DMS 273 treated with DMSO at 0.1 percent for 48 hours (cell line): ENCODE measurements around the gene SYCP2.
"Not testable (repeated sequence)": the region's sequence is repeated elsewhere in the genome, so short reads cannot be mapped to it uniquely, and the experiment has no call there.

Experiments used
- DNase-seq: peaks from one replicate; lab custom pipeline; 2025; lab: John Stamatoyannopoulos, UW

The SYCP2 gene

DNA sequence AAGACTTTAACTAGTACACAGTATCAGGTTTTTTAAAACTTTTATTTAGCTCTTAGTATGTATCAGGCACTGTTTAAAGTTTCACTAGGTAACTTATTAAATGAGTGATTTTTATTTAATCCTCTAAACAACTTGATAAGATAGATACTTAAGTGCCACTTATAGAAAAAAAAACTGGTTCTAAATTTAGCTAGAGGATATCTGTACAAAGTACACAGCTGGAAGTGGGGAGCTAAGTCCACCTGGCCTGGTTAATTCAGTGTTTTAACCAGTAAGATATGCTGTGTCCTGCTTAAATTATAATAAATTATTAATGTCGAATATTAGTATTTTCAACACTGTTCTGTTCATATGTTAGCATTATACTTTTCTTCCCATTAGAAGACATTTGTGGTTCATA, 37.5 kb downstream of the SYCP2 start:
- no peak for DNase-seq

DNA sequence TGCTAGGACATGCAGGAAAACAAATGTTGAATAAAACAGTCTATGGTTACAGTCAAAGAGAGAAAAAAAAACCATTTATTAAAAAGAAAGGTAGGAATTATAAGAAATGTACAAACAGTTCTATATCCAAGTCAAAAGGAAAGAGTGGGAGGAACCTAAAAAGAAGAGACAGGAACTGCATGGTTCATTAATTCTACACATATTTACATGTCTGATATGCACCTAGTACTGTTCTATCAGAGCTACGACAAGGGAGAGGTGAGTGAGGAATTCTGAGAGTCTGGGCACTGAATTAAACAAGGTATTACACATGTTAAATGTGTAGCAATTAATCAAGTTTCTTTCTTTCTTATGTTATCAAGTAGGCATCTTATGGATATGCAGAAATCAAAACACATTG, 41.9 kb downstream of the SYCP2 start:
- no peak for DNase-seq

DNA sequence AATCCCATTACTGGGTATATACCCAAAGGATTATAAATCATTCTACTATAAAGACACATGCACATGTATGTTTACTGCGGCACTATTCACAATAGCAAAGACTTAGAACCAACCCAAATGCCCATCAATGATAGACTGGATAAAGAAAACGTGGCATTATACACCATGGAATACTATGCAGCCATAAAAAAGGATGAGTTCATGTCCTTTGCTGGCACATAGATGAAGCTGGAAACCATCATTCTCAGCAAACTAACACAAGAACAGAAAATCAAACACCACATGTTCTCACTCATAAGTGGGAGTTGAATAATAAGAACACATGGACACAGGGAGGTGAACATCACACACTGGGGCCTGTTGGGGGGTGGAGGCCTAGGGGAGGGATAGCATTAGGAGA, 43.4 kb downstream of the SYCP2 start:
- not testable (repeated sequence) for DNase-seq

DNA sequence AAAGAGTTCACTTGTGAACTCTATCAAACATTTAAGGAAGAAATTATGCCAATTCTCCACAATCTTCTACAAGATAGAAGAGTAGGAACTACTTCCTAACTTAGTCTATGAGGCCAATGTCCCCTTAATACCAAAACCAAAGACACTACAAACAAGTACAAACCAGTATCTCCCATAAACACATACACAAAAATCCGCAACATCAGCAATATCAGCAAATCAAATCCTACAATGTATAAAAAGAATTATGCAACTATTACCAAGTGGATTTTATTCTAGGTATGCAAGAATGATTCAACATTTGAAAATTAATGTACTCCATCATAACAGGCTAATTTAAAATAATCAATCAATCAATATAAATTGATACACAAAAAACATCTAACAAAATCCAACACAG, 45.4 kb downstream of the SYCP2 start:
- no peak for DNase-seq

DNA sequence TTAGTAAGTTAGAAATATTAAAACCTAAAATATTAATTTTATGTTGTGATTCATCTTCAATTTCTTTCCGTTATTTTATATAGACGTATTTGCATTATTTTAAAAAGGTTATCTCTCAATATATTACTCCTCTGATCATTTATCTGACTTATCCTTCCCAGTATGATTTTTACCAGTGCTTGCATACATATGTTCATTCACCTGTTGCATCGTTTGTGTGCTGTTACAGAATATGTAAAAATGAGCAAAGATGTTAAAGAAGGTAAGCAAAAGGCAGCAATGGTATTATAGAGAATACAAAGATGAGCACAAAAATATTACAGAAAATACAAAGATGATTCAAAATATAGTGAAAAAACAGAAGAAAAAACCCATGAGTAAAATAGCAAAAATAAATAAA, 48.9 kb downstream of the SYCP2 start:
- no peak for DNase-seq

DNA sequence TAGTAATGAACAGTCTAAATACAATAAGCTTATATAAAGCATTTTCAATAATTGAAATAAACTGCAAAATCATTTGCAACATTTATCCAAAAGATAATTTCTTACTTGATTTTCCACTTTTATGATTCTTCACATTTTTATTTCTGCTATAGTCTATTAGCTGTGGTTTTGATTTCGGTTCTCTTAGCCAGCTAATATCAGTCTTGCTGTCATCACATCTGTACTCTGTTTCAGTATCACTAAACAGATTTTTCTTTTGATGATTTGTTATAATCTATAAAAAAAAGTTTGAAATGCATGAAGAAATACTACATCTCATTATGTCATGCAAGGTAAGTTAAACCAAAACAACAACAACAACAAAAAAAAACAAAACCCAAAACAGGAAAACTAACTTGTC, 53.2 kb downstream of the SYCP2 start:
- DNase-seq: no peak

DNA sequence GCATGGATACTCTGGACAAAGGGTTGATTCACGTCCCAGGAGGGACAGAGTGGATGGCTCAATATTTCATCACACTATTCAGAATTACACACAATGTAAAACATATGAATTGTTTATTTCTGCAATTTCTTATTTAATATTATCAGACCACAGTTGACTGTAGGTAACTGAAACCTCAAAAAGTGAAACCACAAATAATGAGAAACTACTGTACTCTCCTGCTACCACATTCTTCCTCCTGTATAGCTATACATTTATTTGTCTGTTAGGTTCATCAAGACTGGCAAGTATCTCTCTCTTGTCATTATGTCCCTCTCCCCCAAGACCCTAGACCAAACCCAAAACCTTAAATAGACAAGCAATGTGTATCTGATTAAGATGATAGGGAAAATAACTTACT, 60.0 kb downstream of the SYCP2 start:
- no peak for DNase-seq

DNA sequence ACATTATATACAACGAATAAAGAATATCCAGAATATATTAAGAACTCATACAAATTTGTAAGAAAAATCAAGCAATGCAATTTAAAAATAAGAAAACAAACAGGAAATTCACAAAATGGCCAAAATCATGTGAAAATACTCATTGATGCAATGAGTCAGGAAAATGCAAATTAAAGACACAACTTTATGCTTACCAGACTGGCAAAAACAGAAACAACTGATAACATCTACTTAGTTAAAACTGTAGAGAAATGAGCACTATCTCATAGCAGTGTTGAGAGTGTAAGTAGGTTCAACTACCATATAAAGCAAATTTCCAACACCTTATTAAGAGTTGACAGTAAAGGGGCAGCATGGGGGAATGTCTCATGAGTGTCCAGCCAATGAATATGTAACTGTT, 62.3 kb downstream of the SYCP2 start:
- no peak for DNase-seq

DNA sequence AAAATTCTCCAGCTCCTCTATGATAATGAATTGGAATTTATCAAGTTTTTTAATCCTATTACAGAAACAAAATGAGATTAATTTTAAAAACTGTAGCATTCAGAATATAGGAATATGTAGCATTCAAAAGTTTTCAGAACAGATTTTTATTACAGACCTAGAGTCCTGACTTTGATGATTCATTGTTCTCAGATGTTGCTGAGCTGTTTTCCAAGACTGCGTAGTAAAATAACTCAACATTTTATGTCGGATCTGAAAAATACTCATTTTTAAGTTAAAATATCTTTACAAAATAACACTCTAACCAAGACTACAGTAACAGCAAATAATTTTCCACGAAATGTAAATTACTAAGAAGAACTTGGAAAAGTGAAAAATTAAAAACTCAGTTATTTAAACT, 67.1 kb downstream of the SYCP2 start:
- no peak for DNase-seq

DNA sequence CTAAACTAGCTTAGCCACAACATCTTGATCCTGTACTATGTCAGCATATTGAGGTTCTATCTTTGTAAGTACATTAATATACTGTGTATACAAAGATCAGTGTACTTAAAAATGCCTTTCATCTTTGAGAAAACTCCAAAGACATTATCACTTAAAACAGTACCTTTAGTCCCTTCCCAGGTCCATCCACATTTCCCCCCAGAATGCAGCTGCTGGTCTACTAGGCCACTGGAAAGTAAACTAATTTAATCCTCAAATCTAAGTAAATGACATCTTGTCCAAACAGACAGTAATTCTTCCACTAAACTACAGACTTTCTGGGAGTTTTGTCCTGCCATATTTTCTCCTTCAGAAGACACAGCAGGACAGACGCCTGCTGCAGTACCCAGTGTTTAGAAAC, 68.7 kb downstream of the SYCP2 start:
- no peak for DNase-seq

DNA sequence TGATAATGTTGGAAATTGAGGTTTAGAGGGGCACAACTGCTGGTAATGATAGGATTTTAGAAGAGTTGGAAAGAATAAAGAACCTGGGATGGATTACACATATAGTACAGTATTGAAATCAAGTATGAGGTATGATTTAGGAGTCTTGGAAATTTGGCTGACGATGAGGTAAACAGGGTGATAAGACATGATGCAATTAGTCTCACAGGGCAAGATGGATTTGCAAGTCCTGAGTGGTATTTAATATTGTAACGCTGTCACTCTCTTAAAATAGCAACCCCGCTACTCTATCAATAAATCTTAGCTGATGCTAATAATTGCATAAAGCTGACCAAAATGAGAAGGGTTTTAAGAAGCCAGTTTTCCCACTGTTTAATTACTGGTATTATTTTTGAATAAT, 70.4 kb downstream of the SYCP2 start:
- no peak for DNase-seq

DNA sequence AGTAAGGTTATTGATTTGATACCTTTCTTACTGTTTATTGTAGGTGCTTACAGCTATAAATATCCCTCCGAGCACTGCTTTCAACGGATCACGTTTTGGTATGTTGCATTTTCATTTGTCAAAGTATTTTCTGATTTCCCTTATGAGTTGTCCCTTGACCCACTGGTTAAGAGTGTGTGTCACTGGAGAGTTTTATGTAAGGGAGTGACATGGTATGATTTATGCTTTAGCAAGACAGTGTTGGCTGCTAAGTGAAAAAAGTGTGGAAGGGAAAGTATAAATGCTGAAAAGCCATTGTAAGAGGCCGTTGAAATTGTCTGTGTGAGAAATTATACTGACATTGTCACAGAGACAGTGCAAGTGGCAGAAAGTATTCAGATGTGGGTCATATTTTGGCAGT, 72.0 kb downstream of the SYCP2 start:
- DNase-seq: no peak

DNA sequence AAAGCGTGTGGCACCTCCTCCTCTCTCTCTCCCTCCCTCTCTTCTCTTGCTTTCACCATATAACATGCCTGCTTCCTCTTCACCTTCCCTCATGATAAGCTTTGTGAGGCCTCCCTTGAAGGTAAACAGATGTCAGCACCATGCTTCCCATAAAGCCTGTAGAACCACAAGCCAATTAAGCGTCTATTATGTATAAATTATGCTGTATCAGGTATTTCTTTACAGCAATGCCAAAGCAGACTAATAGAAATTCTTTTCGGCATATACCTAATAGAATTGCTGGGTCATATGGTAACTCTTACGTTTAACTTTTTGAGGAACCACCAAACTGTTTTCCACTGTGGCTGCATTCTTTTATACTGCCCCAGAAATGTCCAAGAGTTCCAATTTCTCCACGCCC, 75.0 kb downstream of the SYCP2 start:
- no peak for DNase-seq

DNA sequence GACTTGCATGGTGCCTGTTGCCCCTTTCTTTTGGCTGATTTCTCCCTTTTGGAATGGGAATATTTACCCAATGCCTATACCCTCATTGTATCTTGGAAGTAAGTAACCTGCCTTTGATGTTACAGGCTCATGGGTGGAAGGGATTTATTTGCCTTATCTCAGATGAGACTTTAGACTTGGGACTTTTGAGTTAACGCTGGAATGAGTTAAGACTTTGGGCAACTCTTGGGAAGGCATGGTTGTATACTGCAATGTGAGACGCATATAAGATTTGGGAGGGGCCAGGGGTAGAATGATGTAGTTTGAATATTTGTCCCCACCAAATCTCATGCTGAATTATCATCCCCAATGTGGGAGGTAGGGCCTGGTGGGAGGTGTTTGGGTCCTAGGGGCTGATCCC, 75.5 kb downstream of the SYCP2 start:
- DNase-seq: no peak

DNA sequence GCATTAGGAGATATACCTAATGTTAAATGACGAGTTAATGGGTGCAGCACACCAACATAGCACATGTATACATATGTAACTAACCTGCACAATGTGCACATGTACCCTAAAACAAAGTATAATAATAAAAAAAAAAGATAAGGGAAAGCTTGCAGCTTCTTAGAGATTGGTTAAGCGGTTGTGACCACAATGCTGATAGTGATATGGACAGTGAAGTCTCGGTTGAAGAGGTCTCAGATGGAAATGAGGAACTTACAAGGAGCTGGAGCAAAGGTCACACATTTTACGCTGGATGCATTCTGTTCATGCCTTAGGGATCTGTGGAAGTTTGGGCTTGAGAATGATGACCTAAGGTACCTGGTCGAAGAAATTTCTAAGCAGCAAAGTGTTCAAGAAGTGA, 76.5 kb downstream of the SYCP2 start:
- DNase-seq: not testable (repeated sequence)

DNA sequence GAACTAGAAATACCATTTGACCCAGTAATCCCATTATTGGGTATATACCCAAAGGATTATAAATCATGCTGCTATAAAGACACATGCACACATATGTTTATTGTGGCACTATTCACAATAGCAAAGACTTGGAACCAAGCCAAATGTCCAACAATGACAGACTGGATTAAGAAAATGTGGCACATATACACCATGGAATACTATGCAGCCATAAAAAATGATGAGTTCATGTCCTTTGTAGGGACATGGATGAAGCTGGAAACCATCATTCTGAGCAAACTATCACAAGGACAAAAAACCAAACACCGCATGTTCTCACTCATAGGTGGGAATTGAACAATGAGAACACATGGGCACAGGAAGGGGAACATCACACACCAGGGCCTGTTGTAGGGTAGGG, 76.9 kb downstream of the SYCP2 start:
- DNase-seq: not testable (repeated sequence)

DNA sequence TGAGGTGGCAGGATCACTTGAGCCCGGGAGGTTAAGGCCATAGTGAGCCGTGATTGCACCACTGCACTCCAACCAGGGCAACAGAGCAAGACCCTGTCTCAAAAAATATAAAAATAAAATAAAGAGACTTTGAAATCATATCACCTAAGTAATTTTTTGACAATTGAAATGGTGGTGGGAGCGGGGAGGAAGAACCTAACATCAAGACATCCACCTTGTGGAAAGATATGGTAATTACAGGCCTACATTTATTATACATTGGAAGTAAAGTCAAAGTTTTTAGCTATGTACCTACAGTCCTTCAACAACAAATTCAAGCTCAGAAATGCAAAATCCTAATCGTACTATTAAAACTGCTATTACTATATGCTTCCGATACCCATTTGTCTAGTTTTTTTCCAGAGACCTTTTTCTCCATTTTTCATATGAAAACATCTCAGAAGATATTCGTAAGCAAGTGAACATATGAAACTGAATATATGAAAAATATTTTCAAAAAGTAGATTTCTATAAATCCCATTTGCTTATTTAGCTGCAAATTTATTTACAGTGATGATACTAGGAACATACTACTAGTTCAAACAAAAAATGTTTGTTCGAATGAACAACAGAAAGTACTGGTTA, 83.3 kb downstream of the SYCP2 start:
- no peak for DNase-seq

DNA sequence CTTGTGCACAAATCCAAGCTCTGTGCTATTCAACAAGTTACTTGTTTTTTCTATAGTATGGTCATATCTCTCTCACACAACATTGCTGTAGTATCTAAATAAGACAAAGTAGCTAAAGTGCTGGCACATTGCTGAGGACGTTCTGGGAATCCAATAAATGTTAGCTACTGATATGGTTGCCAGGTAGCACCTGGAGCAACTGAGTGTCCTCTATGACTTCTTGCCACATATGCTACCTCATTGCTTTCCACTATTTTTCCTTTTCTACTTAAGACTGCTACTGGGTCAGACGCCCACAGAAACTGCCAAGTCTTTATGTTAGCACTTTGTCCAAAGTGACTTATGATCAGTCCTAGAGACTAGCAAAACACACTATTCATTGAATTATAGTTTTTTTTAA, 85.3 kb downstream of the SYCP2 start:
- DNase-seq: no peak

DNA sequence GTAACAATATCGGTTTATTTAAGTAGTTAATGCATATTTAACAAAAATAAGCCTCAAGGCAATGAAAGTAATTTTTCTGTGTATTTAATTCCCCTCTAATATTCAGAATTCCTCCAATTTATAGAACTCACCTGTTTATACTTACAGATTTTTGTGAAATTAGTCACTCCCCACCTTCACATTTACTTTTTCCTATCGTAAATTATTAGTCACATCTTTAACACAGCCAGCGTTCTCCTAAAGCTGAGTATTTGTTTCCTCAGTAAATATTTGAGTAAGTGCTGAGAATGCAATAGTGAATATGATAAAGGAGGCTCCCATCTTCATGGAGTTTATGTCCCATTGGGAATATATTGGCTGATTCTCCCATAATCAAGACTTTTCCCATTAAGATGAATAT, 88.0 kb downstream of the SYCP2 start:
- no peak for DNase-seq

DNA sequence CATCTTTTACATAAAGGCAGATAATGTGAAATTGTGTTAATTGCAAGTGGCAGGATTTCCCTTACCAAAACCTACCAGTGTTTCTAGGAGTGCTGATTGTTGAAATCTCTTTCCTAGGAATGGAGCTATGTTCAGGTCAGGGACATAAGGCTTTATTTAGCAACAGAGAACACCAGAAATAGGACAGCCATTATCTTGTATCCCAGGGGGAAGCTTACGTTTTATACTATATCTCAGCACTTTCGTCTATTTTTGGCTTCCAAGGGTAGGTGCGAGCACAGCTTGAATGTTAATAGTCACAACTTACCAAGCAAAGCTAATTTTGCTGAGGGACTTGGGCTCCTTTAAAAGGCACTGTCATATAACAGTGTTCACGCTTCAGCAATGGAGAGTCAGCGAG, 94.0 kb downstream of the SYCP2 start:
- DNase-seq: no peak

DNA sequence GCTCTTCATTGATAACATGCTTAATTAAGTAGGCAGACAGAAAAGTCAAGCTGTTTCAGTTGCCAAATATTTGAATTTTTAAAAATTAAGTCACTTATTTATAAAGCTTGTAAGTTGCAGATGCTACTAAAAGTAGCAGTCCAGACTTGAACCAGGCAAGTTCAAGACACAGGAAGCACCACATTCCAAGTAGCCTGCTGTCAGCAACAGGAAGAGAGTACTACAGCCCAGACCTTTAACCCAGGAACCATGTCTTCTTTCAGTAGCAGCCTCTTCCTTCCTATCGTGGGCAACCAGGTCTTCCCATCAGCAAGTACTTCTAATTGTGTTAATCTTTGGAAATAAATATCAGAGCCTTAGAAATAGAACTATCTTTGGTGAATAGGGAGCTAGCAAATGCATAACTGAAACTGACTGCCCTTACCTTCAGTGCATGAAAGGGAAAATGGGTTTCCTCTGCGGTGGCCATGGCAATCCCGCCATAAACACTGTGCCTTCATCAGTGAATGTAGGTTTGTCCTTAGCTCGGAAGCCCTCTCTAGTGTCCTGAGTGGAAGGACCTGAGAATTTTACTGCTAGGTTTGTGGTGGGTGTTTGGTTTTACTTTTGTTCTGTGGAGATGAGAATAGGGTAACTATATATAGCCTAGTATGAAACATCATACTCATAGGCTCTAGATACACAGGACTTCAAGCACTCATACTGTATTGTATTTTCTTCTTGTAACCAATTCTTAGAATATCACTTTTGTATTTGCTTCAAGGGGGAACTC, 95.6 kb downstream of the SYCP2 start:
- no peak for DNase-seq

DNA sequence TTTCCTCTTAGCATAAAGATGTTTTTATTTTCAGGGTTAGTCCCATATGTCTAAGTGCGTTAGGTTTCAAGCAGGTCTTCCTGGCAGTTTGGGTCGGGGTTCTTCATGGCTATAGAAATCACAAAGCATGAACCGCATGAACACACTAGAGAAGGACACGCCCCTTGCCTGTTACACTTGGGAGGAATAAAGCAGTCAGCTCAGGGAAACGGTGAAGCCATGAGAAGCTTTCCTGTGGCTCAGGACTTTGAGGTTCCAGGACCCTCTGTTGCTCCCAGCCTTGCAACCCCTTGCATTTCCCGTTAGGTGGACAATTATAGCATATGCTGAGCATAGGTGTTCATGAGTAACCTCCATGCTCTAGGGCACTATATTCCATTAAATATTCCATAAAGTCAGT, 96.7 kb downstream of the SYCP2 start:
- no peak for DNase-seq

DNA sequence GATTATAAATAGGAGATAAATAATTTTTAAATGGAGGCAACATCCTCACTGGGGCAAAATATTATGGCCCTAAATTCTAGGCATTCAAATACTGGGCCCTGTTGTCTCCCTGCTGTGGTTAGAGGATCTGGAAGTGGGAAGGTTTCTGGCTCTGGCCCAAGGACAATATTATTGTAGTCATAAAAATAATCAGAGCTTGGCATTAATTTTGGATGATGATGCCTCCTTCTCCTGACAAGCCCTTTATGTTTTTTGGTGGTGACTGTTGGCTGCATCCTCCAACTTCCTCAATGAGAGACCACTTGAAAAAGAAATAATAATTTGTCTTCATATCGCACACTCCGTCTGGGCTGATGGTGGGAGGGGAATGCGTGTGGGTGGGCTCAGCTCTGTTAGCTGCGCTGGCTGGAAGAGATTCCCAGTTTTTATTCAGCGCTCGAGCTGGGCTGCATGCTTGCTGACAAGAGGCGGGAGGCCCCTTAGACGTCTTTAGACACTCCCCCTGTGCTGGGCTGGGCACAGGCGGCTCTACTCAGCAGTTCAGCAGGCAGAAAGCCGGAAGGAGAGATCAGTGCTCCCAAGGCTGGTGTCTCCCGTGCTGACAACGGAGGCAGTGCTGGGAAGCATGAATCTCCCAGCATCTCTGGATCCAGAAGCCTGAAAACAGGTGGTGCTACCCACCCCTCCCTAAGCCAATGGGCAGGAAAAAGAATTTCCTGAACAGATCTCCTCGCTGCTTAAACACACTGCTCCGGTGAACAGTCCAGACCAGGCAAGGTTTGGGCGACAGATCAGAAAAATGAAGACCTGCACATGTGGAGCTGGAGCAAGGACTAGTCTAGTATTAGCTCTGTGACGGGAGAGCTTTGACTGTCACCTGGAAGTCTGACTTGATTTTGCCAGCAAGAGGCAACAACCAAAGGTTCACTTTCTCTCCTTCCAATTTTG, 97.7 kb downstream of the SYCP2 start:
- no peak for DNase-seq
